ENCODE results near the gene MORC3.
"Not testable (repeated sequence)": the region's sequence is repeated elsewhere in the genome, so short reads cannot be mapped to it uniquely, and the experiment has no call there.

Gene MORC3, protein sequence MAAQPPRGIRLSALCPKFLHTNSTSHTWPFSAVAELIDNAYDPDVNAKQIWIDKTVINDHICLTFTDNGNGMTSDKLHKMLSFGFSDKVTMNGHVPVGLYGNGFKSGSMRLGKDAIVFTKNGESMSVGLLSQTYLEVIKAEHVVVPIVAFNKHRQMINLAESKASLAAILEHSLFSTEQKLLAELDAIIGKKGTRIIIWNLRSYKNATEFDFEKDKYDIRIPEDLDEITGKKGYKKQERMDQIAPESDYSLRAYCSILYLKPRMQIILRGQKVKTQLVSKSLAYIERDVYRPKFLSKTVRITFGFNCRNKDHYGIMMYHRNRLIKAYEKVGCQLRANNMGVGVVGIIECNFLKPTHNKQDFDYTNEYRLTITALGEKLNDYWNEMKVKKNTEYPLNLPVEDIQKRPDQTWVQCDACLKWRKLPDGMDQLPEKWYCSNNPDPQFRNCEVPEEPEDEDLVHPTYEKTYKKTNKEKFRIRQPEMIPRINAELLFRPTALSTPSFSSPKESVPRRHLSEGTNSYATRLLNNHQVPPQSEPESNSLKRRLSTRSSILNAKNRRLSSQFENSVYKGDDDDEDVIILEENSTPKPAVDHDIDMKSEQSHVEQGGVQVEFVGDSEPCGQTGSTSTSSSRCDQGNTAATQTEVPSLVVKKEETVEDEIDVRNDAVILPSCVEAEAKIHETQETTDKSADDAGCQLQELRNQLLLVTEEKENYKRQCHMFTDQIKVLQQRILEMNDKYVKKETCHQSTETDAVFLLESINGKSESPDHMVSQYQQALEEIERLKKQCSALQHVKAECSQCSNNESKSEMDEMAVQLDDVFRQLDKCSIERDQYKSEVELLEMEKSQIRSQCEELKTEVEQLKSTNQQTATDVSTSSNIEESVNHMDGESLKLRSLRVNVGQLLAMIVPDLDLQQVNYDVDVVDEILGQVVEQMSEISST

DNA sequence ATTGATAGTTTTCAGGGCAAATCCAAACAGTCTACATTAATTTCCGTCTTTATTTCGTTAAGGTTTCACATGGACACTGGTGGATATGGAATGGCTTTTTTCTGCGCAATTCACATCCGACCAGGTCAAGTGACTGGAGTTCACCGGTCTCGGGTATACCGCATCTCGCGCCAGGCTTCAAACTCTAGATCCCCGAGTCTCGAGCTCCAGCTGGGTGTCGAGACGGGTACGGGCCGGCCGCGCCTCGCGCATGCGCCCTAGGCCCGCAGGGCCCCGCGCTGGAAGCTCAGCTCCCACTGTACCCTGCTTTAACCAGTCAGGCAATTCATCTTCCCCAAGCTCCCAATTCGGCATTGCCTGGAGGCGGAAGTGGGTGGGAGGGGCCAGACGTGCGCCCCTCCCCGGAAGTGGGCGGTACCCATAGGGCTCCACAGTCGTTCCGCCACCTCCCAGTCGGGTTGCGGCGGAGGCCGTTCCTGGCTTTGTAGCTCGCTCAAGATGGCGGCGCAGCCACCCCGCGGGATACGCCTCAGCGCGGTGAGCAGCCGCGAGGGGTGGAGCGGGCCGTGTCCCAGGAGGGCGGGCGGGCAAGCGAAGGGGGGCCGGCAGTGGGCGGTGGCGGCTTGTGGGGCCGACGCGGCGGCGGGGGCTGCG is at the start of gene MORC3:
Gene MORC3, plus strand, starts transcription at position 431 of the 654 bp plus-strand sequence. Its CDS starts 68 bp downstream, at position 499.
- peak; percentile 97 for DNase-seq (ENCODE audit: low spot score)
- Mint-ChIP-seq H3K36me3 (ENCODE audit: low read depth) (peaks cover 27% of the 10 kb centered on the region), H3K9me3 (no peaks in the 10 kb centered on the region), H3K4me3 (peak within 1 kb of the TSS; percentile 97), H3K27ac (peak within 1 kb of the TSS; percentile 96), H3K27me3 (ENCODE audit: low read depth) (no peaks in the 10 kb centered on the region), H3K4me1 (ENCODE audit: low read depth) (peaks cover 24% of the 10 kb centered on the region)

DNA sequence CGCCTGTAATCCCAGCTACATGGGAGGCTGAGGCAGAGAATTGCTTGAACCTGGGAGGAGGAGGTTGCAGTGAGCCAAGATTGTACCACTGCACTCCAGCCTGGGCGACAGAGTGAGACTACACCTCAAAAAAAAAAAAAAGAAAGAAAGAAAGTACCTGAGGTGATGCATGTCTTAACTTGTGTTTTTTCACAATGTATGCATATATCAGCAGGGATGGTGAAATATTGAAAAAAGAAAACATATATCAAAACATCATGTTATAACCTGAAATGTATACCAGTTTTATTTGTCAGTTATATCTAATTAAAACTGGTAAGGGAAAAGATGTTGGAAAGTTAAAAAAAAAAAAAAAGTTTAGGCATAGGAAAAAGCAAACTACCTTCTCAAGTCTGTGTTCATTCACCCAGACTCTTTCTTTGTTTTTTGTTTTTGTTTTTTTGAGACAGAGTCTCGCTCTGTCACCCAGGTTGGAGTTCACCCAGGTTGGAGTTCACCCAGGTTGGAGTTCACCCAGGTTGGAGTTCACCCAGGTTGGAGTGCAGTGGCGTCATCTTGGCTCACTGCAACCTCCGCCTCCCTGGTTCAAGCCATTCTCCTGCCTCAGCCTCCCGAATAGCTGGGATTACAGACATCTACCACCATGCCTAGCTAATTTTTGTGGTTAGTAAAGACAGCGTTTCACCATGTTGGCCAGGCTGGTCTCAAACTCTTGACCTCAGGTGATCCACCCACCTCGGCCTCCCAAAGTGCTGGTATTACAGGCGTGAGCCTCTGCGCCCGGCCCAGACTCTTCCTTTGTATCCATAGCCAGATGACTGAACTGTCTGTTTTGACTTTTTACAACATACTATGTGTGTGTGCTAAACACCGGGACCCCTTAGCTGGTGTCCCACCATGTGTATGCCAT is 49.0 kb upstream of the MORC3 start:
- not testable (repeated sequence) for H3K27me3 Mint-ChIP-seq (ENCODE audit: low read depth); H3K4me1 Mint-ChIP-seq (ENCODE audit: low read depth); H3K9me3 Mint-ChIP-seq; DNase-seq (ENCODE audit: low spot score); H3K27ac Mint-ChIP-seq; H3K4me3 Mint-ChIP-seq
- H3K36me3 Mint-ChIP-seq (ENCODE audit: low read depth), result peaks cover 12% of the 10 kb centered on the region

DNA sequence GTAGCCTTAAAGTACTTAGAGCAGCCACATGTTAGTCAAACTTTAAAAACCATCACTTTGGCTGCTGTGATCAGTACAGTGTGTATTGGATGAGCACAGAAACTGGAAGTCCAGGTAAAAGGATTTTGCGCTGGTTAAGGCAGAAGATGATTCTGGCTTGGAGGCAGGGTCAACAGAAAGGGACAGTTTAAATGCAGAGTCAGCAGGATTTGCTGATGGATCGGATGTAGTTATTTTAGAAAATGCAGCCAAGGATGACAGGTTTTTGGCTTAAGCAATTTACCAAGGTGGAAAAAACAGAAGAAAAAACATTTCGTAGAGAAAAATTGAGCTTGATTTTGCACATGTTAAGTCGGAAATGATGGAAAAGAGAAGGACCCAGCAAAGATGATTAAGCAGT is 45.9 kb upstream of the MORC3 start:
- no peak for DNase-seq (ENCODE audit: low spot score)
- H3K9me3 Mint-ChIP-seq, result no peaks in the 10 kb centered on the region
- peaks cover 9% of the 10 kb centered on the region for H3K36me3 Mint-ChIP-seq (ENCODE audit: low read depth)
- no peaks in the 10 kb centered on the region for H3K4me1 Mint-ChIP-seq (ENCODE audit: low read depth)
- H3K4me3 Mint-ChIP-seq, result no peak overlapping the region
- H3K27ac Mint-ChIP-seq, result no peak overlapping the region
- no peaks in the 10 kb centered on the region for H3K27me3 Mint-ChIP-seq (ENCODE audit: low read depth)

DNA sequence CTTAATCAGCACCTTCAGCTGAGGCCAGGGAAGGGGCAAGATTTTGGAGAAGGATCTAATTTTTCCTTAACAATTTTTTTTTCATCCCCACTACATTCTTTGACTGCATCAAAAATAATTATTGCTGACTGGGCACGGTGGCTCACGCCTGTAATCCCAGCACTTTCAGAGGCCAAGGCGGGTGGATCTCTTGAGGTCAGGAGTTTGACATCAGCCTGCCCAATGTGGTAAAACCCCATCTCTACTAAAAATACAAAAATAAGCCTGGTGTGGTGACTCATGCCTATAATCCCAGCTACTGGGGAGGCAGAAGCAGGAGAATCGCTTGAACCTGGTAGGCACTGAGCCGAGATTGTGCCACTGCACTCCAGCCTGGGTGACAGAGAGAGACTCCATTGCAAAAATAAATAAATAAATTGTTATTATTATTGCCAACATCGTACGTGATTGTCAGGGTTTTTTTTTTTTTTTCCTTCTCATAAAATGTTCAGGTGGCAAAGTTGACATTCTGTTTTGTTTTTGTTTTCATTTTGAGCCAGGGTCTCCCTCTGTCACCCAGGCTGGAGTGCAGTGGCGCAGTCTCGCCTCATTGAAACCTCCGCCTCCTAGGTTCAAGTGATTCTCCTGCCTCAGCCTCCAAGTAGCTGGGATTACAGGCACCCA is 37.3 kb upstream of the MORC3 start:
- no peak for DNase-seq (ENCODE audit: low spot score)
- Mint-ChIP-seq H3K9me3 (no peaks in the 10 kb centered on the region), H3K27me3 (ENCODE audit: low read depth) (no peaks in the 10 kb centered on the region), H3K36me3 (ENCODE audit: low read depth) (peaks cover 7% of the 10 kb centered on the region), H3K27ac (no peak overlapping the region), H3K4me3 (no peak overlapping the region), H3K4me1 (ENCODE audit: low read depth) (peaks cover 3% of the 10 kb centered on the region)

DNA sequence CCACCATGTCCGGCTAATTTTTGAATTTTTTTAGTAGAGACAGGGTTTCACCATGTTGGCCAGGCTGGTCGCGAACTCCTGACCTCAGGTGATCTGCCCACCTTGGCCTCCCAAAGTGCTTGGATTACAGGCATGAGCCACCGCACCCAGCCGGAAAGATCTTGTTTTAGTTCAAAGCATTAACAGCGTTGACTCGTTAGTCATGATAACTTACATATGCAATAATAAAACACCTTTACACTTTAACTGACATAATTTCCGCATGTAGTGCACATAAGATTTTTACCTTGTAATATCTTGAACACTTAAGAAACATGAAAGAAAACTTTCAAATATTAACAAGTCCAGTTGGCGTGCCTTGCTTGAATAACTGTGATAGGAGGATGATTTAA is 36.8 kb upstream of the MORC3 start:
- not testable (repeated sequence) for H3K36me3 Mint-ChIP-seq (ENCODE audit: low read depth); H3K4me1 Mint-ChIP-seq (ENCODE audit: low read depth); H3K27me3 Mint-ChIP-seq (ENCODE audit: low read depth); H3K9me3 Mint-ChIP-seq; DNase-seq (ENCODE audit: low spot score); H3K4me3 Mint-ChIP-seq; H3K27ac Mint-ChIP-seq

DNA sequence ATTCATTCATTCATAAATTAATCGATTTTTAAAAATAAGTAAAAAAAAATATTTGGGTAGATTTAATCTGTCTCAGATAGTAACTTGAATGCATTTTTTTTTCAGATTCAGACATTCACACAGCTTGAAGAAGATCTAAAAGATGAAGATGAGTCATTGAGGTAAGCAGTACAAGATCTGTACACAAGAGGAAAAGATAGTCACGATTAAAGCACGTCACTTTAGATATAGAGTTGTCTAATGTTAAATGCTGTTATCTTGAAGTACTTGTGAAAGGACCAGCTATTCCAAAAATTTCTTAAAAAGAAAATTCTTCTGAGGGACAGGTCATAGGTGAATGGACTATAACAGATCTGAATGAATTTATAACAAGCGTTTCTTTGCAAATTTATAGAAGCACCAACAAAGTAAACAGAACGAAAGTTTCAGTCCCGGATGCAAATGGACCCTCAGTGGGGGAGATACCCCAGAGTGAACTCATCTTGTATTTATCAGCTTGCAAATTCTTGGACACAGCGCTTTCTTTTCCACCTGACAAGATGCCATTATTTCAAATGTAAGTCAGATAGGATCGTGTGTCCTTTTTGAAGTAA is 31.2 kb upstream of the MORC3 start:
- no peaks in the 10 kb centered on the region for H3K9me3 Mint-ChIP-seq
- H3K27me3 Mint-ChIP-seq (ENCODE audit: low read depth), result no peaks in the 10 kb centered on the region
- H3K36me3 Mint-ChIP-seq (ENCODE audit: low read depth), result peaks cover 24% of the 10 kb centered on the region
- H3K4me3 Mint-ChIP-seq, result peak overlapping the region; percentile 62
- peaks cover 18% of the 10 kb centered on the region for H3K4me1 Mint-ChIP-seq (ENCODE audit: low read depth)
- peak overlapping the region; percentile 88 for H3K27ac Mint-ChIP-seq
- DNase-seq (ENCODE audit: low spot score), result no peak

DNA sequence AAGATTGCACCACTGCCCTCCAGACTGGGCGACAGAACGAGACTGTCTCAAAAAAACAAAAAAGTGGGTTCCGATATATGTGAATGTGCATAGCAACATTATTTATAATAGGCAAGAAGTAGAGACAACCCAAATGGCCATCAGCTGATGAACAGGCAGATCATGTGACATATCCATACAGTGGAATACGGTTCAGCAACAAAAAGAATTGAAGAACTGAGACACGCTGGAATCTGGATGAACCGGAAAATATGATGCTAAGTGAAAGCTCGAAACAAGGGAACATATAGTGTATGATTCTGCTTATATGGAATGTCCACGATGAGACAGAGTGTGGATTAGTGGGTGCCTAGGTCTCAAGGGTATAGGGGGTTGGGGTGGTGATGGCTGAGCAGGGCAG is 28.5 kb upstream of the MORC3 start:
- peaks cover 18% of the 10 kb centered on the region for H3K4me1 Mint-ChIP-seq (ENCODE audit: low read depth)
- no peak overlapping the region for H3K4me3 Mint-ChIP-seq
- H3K9me3 Mint-ChIP-seq, result no peaks in the 10 kb centered on the region
- no peaks in the 10 kb centered on the region for H3K27me3 Mint-ChIP-seq (ENCODE audit: low read depth)
- DNase-seq (ENCODE audit: low spot score), result no peak
- no peak overlapping the region for H3K27ac Mint-ChIP-seq
- H3K36me3 Mint-ChIP-seq (ENCODE audit: low read depth), result peaks cover 28% of the 10 kb centered on the region

DNA sequence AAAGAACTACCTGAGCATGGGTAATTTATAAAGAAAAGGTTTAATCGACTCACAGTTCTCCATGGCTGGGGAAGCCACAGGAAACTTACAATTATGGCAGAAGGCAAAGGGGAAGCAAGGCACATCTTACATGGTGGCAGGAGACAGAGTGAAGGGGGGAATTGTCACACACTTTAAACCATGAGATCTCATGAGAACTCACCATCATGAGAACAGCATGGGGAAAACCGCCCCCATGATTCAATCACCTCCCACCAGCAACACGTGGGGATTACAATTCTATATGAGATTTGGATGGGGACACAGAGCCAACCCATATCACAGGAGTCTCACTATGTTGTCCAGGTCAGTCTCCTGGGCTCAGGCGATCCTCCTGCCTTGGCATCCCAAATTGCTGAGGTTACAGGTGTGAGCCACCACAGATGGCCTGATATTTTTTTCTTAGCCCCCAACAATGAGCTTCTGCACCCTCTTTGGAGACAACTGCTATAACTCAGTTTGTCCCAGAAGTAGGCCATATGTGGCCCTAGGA is 22.5 kb upstream of the MORC3 start:
- no peaks in the 10 kb centered on the region for H3K9me3 Mint-ChIP-seq
- DNase-seq (ENCODE audit: low spot score), result no peak
- H3K27me3 Mint-ChIP-seq (ENCODE audit: low read depth), result no peaks in the 10 kb centered on the region
- peak overlapping the region; percentile 78 for H3K4me3 Mint-ChIP-seq
- peaks cover 33% of the 10 kb centered on the region for H3K4me1 Mint-ChIP-seq (ENCODE audit: low read depth)
- peak overlapping the region; percentile 97 for H3K27ac Mint-ChIP-seq
- peaks cover 16% of the 10 kb centered on the region for H3K36me3 Mint-ChIP-seq (ENCODE audit: low read depth)

DNA sequence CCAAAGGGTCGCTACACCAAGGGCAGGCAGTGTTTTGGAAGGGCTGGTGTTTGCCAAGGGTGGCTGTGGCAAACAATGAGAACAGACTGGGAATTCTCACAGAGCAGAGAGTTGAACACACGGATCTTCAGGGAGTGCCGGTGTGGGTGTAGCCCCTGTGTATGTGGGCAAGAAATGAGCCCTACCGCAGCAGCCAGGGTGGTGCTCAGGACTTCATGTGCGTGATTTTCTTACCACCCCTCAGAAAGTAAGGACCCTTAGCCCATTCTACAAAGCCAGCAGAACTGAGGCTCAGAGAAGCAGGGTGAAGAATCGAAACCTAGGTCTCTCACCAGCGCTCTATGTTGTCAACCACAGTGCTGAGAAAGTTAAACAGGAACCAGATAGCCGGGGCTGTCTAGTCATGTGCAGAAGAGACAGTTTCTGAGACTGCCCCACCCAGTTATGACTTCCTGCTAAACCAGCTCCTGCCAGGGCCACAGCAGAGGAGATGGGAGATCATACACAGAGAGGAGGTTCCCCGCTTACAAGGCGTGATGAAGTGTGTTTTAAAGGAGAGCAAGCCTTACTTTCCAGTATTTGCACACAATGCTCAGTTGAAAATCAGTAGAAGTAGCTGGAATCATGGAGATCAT is 21.9 kb upstream of the MORC3 start:
- H3K27ac Mint-ChIP-seq, result peak overlapping the region; percentile 97
- peaks cover 33% of the 10 kb centered on the region for H3K4me1 Mint-ChIP-seq (ENCODE audit: low read depth)
- peak overlapping the region; percentile 78 for H3K4me3 Mint-ChIP-seq
- H3K9me3 Mint-ChIP-seq, result no peaks in the 10 kb centered on the region
- H3K27me3 Mint-ChIP-seq (ENCODE audit: low read depth), result no peaks in the 10 kb centered on the region
- peaks cover 16% of the 10 kb centered on the region for H3K36me3 Mint-ChIP-seq (ENCODE audit: low read depth)
- DNase-seq (ENCODE audit: low spot score), result peak; percentile 67

DNA sequence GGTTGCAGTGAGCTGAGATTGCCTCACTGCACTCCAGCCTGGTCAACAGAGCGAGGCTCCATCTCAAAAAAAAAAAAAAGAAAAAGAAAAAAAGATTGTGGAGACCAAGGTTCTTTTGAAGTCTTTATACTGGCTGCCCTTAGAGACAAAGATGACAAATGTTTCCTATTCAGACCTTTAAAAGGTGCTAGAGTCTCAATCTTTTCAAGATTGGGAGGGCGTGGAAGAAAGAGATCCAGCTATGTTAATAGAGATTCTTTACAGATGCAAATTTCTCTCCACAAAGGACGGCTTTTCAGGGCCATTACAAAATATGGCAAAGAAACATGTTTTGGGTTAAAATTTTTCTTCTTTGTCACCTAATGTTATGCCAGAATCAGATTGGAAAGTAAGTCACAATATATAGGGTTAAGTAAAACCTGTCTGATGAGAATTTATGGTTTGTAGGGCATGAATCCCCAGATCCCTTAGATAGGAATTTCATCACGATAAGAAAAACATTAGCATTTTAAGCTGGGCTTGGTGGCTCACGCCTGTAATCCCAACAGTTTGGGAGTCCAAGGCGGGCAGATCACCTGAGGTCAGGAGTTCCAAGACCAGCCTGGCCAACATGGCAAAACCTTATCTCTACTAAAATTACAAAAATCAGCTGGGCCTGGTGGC is 13.0 kb upstream of the MORC3 start:
- DNase-seq (ENCODE audit: low spot score), result no peak
- Mint-ChIP-seq H3K36me3 (ENCODE audit: low read depth) (peaks cover 3% of the 10 kb centered on the region), H3K9me3 (peaks cover 4% of the 10 kb centered on the region), H3K27ac (no peak overlapping the region), H3K27me3 (ENCODE audit: low read depth) (no peaks in the 10 kb centered on the region), H3K4me3 (no peak overlapping the region), H3K4me1 (ENCODE audit: low read depth) (peaks cover 5% of the 10 kb centered on the region)

DNA sequence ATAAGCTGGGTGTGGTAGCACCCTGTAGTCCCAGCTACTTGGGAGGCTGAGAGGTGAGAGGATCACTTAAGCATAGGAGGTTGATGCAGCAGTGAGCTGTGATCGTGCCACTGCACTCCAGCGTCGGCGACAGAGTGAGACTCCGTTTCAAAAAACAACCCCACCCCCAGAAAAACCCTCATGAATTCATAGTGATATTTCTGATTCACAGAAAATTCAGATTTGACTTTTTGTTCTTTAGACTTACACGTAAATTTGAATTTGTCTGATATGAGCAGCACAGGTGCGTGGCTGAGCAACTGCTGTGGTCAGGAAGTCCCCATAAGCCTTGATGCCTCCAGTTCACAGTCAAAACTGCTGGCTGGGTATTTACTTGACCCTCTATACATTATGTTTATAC is 10.0 kb upstream of the MORC3 start:
- Mint-ChIP-seq H3K9me3 (peaks cover 18% of the 10 kb centered on the region), H3K4me1 (ENCODE audit: low read depth) (no peaks in the 10 kb centered on the region), H3K27ac (peak overlapping the region; percentile 41), H3K27me3 (ENCODE audit: low read depth) (no peaks in the 10 kb centered on the region), H3K4me3 (peak overlapping the region; percentile 26), H3K36me3 (ENCODE audit: low read depth) (peaks cover 5% of the 10 kb centered on the region)
- DNase-seq (ENCODE audit: low spot score), result peak; percentile 45
